Left lung (tissue), 10 donors: ENCODE data around the gene MUSTN1. TPM values are rescaled to one million over a fixed set of nuclear protein-coding genes. Genes with fewer than 3 reads are reported as not detected.

Source experiments
- ATAC-seq: fragments of 200-7000 bp; cut with Tn5 transposase; one replicate; pipeline ENCODE4 v1.9.1; 2020; ENCODE audit warnings: moderate library complexity
- DNase-seq, 4 donors: peaks; one replicate each; pipeline ENCODE4 v3.0.0-alpha.2; 2013 to 2020
- H3K27ac ChIP-seq, 2 donors: fragments of 200-600 bp; sonication (generic) in 1 of 2; one replicate each; pipeline versions ENCODE4 v1.5.0 to v1.8.0; 2020 to 2021
- H3K27me3 ChIP-seq, 2 donors: fragments of 200-600 bp; sonication (generic) in 1 of 2; one replicate each; pipeline versions ENCODE4 v1.5.0 to v1.8.0; 2020 to 2021
- H3K36me3 ChIP-seq, 2 donors: fragments of 200-600 bp; sonication (generic) in 1 of 2; one replicate each; pipeline versions ENCODE4 v1.5.0 to v1.8.0; 2020 to 2021
- H3K4me1 ChIP-seq, 2 donors: fragments of 200-600 bp; one replicate each; pipeline ENCODE4 v1.8.0; 2021
- H3K4me3 ChIP-seq, 2 donors: fragments of 200-600 bp; sonication (generic) in 1 of 2; one replicate each; pipeline versions ENCODE4 v1.5.0 to v1.8.0; 2020 to 2021; ENCODE audit warnings: mild to moderate bottlenecking in 1 of 2
- H3K9me3 ChIP-seq, 2 donors: fragments of 200-600 bp; sonication (generic) in 1 of 2; one replicate each; pipeline versions ENCODE4 v1.5.0 to v1.8.0; 2020 to 2021
- intact Hi-C, 2 donors: fragments of 100-400 bp; cut with DNase I; formaldehyde crosslinking; loops; one replicate each; pipeline versions ENCODE4 v1.11.2 to v1.14.2; 2022
- polyA plus RNA-seq, 6 donors: library from polyadenylated mRNA; unstranded; fragments of 120-200 nt; gene quantifications; one replicate each; pipeline ENCODE4 v1.2.1, GENCODE V29; 2013; ENCODE audit not compliant: insufficient read length in 6 of 6
- total RNA-seq, 2 donors: library from RNA; stranded (reverse); fragmentation: NEBNext Ultra II Directional; extraction: Animal tissue kit (Norgen Biotek cat#: 25700); gene quantifications; one replicate each; pipeline ENCODE4 v1.2.1, GENCODE V29; 2021
- TF ChIP-seq, protein P1 (sequence below), 2 donors: fragments of 200-600 bp; sonication (generic) in 1 of 2; IDR thresholded peaks; one replicate each; pipeline versions ENCODE4 v1.5.0 to v1.8.0; 2021; ENCODE audit warnings: antibody characterized with exemption in 2 of 2
- donor health status: DM: no; HTN: yes; CAD: no.
- donor health status: DM: no; HTN: no; CAD: no.

Gene MUSTN1
- total and polyA plus RNA-seq, 8 donors = 0.34 to 7.5 (median 1.1) TPM; not detected in 1

GRCh38 chr3:52866427-52866826 is 31.6 kb upstream of the MUSTN1 start:
- Histone ChIP-seq H3K4me3 (no peak overlapping the region), H3K4me1 (peaks cover 0 to 8% of the 10 kb centered on the region in 2 donors), H3K27me3 (no peaks in the 10 kb centered on the region), H3K36me3 (no peaks in the 10 kb centered on the region), H3K27ac (no peak overlapping the region), H3K9me3 (peaks cover 0 to 9% of the 10 kb centered on the region in 2 donors)
- ATAC-seq (peak; percentile 83), DNase-seq (no peak)
- intact Hi-C loops = no loop called here
- TF ChIP-seq, protein P1, sequence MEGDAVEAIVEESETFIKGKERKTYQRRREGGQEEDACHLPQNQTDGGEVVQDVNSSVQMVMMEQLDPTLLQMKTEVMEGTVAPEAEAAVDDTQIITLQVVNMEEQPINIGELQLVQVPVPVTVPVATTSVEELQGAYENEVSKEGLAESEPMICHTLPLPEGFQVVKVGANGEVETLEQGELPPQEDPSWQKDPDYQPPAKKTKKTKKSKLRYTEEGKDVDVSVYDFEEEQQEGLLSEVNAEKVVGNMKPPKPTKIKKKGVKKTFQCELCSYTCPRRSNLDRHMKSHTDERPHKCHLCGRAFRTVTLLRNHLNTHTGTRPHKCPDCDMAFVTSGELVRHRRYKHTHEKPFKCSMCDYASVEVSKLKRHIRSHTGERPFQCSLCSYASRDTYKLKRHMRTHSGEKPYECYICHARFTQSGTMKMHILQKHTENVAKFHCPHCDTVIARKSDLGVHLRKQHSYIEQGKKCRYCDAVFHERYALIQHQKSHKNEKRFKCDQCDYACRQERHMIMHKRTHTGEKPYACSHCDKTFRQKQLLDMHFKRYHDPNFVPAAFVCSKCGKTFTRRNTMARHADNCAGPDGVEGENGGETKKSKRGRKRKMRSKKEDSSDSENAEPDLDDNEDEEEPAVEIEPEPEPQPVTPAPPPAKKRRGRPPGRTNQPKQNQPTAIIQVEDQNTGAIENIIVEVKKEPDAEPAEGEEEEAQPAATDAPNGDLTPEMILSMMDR (IDR thresholded peaks at IDR 0.05) = no peak

GRCh38 chr3:52865994-52866393 is 31.2 kb upstream of the MUSTN1 start:
- DNase-seq = no peak
- Histone ChIP-seq H3K27me3 (no peaks in the 10 kb centered on the region), H3K4me1 (peaks cover 0 to 8% of the 10 kb centered on the region in 2 donors), H3K9me3 (peaks cover 0 to 9% of the 10 kb centered on the region in 2 donors), H3K36me3 (peaks cover 0 to 3% of the 10 kb centered on the region in 2 donors), H3K4me3 (no peak overlapping the region), H3K27ac (no peak overlapping the region)
- peak; percentile 65 for ATAC-seq
- TF ChIP-seq, protein P1 (IDR thresholded peaks at IDR 0.05) = no peak
- intact Hi-C loops = no loop called here

DNA sequence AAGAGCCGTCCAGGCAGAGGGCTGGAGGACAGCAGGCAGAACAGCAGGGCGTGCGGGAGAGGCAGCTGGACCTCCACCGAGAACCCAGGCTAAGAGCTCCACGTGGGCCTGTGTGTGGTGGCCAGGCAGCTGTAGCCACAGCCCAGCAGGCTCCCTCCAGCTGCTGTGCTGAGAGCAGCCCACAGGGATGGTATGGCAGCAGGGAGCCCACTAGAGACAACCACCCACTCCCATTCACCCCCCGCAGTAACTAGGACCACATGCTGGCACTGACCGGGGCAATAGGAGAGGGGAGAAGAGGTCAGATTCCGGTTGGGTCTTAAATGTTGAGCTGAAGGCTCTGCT is 25.6 kb upstream of the MUSTN1 start:
- DNase-seq = no peak
- no peak for ATAC-seq
- Histone ChIP-seq H3K27ac (no peak overlapping the region), H3K9me3 (peaks cover 0 to 7% of the 10 kb centered on the region in 2 donors), H3K4me1 (no peaks in the 10 kb centered on the region), H3K27me3 (no peaks in the 10 kb centered on the region), H3K4me3 (no peak overlapping the region), H3K36me3 (peaks cover 0 to 14% of the 10 kb centered on the region in 2 donors)
- intact Hi-C loops = no loop called here
- TF ChIP-seq, protein P1 (IDR thresholded peaks at IDR 0.05) = no peak

- Histone ChIP-seq H3K4me1 (no peaks in the 10 kb centered on the region), H3K4me3 (no peak overlapping the region), H3K27ac (no peak overlapping the region), H3K27me3 (no peaks in the 10 kb centered on the region), H3K36me3 (peaks cover 0 to 18% of the 10 kb centered on the region in 2 donors), H3K9me3 (peaks cover 0 to 6% of the 10 kb centered on the region in 2 donors)
- DNase-seq = no peak
- TF ChIP-seq, protein P1 (IDR thresholded peaks at IDR 0.05) = no peak
- intact Hi-C loops = no loop called here
- ATAC-seq = no peak
These were observed 25.0 kb upstream of the MUSTN1 start for GRCh38 chr3:52859686-52860423.

- Histone ChIP-seq H3K4me3 (no peak overlapping the region), H3K36me3 (peaks cover 0 to 22% of the 10 kb centered on the region in 2 donors), H3K9me3 (no peaks in the 10 kb centered on the region), H3K27me3 (no peaks in the 10 kb centered on the region), H3K4me1 (no peaks in the 10 kb centered on the region), H3K27ac (no peak overlapping the region)
- intact Hi-C loops = no loop called here
- TF ChIP-seq, protein P1 (IDR thresholded peaks at IDR 0.05) = no peak
- DNase-seq = no peak
- no peak for ATAC-seq
These were observed 23.0 kb upstream of the MUSTN1 start for GRCh38 chr3:52857864-52858263.
